WERI-Rb-1 (cell line): Measurements from ENCODE around the gene SHROOM3.

Experiments
- DNase-seq: peaks from one replicate; pipeline ENCODE4 v3.0.0-alpha.2; 2020
- H3K27ac ChIP-seq: fragments of 250-450 bp; sonication (Bioruptor Pico); 2 replicates; pipeline ENCODE4 v1.5.1; 2020; ENCODE audit warnings: mild to moderate bottlenecking, moderate library complexity
- H3K27me3 ChIP-seq: fragments of 250-450 bp; sonication (Bioruptor Pico); 2 replicates; pipeline ENCODE4 v1.5.1; 2021; ENCODE audit warnings: mild to moderate bottlenecking, low read depth, moderate library complexity; ENCODE audit not compliant: insufficient read depth, severe bottlenecking
- H3K36me3 ChIP-seq: fragments of 250-450 bp; sonication (Bioruptor Pico); 2 replicates; pipeline ENCODE4 v1.5.1; 2020; ENCODE audit warnings: mild to moderate bottlenecking, moderate library complexity
- H3K4me3 ChIP-seq: 2 replicates; pipeline ENCODE4 v1.5.1; 2011; ENCODE audit warnings: low read depth, mild to moderate bottlenecking, control low read depth, low read length
- H3K9me3 ChIP-seq: fragments of 250-450 bp; sonication (Bioruptor Pico); 2 replicates; pipeline ENCODE4 v1.5.1; 2021; ENCODE audit warnings: mild to moderate bottlenecking, moderate library complexity; ENCODE audit not compliant: severe bottlenecking
- TF ChIP-seq, protein P1 (sequence below): IDR thresholded peaks from 2 replicates; pipeline ENCODE4 v1.5.1; 2011; ENCODE audit warnings: low read depth, mild to moderate bottlenecking, control low read depth, inconsistent platforms, low read length

SHROOM3 gene

DNA sequence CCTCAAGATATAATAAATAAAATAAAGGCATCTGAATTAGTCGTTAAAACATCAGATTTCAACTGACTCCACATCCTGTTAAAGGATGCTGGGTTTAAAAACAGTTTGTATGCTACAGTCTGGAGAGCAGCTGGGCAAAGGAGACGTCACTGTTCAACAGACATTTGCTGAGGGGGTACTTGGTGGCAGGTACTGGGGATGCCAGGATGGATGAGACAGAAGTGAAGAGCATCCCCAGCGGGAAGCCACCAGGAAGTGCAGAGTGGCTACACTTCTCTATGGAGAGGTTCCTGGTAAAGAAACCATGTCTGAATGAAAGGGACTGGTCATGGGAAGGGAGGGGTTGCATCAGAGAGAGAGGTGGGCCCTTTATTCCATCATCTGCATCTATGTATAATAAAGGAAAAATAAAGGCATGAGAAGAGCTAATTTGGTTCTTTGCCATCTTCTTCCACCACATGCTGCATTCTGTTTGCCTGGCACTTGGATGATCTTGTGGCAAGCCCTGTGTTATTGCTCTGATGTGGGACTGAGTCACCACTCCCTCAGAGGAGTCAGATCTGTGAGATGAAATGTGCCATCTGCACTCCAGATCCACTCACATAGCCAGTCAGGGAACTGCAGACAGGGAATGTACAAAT is 318.0 kb downstream of the SHROOM3 start:
- no peaks in the 10 kb centered on the region for H3K9me3 ChIP-seq
- no peak overlapping the region for H3K27ac ChIP-seq
- no peaks in the 10 kb centered on the region for H3K27me3 ChIP-seq
- peaks cover 18% of the 10 kb centered on the region for H3K36me3 ChIP-seq
- TF ChIP-seq, protein P1, sequence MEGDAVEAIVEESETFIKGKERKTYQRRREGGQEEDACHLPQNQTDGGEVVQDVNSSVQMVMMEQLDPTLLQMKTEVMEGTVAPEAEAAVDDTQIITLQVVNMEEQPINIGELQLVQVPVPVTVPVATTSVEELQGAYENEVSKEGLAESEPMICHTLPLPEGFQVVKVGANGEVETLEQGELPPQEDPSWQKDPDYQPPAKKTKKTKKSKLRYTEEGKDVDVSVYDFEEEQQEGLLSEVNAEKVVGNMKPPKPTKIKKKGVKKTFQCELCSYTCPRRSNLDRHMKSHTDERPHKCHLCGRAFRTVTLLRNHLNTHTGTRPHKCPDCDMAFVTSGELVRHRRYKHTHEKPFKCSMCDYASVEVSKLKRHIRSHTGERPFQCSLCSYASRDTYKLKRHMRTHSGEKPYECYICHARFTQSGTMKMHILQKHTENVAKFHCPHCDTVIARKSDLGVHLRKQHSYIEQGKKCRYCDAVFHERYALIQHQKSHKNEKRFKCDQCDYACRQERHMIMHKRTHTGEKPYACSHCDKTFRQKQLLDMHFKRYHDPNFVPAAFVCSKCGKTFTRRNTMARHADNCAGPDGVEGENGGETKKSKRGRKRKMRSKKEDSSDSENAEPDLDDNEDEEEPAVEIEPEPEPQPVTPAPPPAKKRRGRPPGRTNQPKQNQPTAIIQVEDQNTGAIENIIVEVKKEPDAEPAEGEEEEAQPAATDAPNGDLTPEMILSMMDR = no peak
- DNase-seq = no peak
- no peak overlapping the region for H3K4me3 ChIP-seq

DNA sequence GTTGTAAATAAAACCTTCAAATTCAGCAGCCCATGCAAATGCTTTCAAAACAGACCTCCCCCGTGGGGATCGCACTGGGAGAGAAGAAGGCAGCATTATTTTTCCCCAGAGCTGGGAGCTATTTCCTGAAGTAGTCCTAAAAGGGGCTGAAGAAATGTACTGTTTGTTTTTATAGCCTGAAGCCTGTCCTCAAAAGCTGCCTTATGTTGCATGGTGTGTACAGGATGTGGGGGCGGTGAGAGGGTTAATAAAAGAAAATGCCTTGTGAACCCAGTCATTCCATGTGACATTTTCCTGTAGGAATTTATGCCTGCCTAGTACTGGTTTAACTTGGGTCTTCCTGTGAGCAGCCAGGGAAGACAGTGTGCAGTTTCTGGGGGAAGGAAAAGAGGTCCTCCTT is 318.8 kb downstream of the SHROOM3 start:
- Histone ChIP-seq H3K9me3 (no peaks in the 10 kb centered on the region), H3K27ac (no peak overlapping the region)
- TF ChIP-seq, protein P1 = no peak

DNA sequence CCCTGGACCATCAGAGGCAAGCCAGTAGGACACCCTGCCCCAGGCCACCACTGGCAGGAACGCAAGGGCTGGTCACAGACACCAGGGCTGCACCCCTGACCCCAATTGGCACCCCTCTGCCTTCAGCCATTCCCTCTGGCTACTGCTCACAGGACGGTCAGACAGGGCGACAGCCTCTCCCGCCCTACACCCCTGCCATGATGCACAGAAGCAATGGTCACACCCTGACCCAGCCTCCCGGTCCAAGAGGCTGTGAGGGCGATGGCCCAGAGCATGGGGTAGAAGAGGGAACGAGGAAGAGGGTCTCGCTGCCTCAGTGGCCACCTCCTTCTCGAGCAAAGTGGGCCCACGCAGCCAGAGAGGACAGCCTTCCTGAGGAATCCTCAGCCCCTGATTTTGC is 319.4 kb downstream of the SHROOM3 start:
- TF ChIP-seq, protein P1 = no peak
- H3K9me3 ChIP-seq = no peaks in the 10 kb centered on the region
- H3K27me3 ChIP-seq = no peaks in the 10 kb centered on the region
- H3K36me3 ChIP-seq = peaks cover 16% of the 10 kb centered on the region
- no peak overlapping the region for H3K4me3 ChIP-seq
- no peak overlapping the region for H3K27ac ChIP-seq
- DNase-seq = no peak

More for the DNA sequence above, 318.8 kb downstream of the SHROOM3 start:
- peaks cover 18% of the 10 kb centered on the region for H3K36me3 ChIP-seq
- no peak overlapping the region for H3K4me3 ChIP-seq
- DNase-seq = no peak
- no peaks in the 10 kb centered on the region for H3K27me3 ChIP-seq

DNA sequence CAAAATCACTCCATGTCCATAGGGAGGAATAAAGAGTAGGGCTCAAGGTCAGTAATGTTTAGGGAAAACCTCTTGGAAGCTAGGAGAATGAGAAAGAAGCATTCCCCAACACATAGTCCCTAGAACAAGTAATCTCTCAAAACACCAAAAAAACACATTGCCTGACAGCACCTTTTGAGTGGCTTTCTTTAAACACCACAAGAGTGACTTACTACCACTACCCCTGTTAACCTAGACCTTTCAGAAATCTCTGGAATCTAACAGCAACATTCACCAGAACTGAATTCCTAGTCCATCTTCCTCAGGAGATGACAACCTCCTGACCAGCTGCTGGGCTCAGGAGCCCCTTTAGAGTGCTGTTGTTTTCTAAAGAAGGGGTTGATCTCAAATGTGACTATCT is 320.7 kb downstream of the SHROOM3 start:
- H3K27ac ChIP-seq = no peak overlapping the region
- H3K36me3 ChIP-seq = peaks cover 16% of the 10 kb centered on the region
- DNase-seq = no peak

DNA sequence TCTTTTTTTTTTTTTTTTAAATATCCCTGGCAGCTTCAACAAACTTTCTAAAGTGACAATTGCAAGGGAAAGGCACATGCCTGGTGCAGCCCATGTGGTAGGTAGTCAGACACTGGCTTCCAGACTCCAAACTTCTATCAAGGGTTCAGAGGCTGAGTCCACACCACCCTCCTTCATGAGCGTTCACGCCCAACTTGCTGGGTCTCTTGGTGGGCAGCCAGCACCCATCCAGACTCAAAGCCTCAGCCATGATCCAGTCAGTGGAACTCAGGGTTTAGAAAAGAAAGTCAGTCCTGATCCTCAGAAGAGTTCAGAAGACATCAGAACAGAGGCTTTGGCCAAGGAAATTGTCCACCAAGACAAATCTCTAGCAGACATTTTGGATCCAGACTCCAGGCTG is 321.4 kb downstream of the SHROOM3 start:
- TF ChIP-seq, protein P1 = no peak
- Histone ChIP-seq H3K36me3 (peaks cover 16% of the 10 kb centered on the region), H3K27me3 (no peaks in the 10 kb centered on the region), H3K27ac (no peak overlapping the region), H3K9me3 (no peaks in the 10 kb centered on the region), H3K4me3 (no peak overlapping the region)
- no peak for DNase-seq

More for the DNA sequence above, 320.7 kb downstream of the SHROOM3 start:
- Histone ChIP-seq H3K4me3 (no peak overlapping the region), H3K27me3 (no peaks in the 10 kb centered on the region), H3K9me3 (no peaks in the 10 kb centered on the region)
- TF ChIP-seq, protein P1 = no peak

DNA sequence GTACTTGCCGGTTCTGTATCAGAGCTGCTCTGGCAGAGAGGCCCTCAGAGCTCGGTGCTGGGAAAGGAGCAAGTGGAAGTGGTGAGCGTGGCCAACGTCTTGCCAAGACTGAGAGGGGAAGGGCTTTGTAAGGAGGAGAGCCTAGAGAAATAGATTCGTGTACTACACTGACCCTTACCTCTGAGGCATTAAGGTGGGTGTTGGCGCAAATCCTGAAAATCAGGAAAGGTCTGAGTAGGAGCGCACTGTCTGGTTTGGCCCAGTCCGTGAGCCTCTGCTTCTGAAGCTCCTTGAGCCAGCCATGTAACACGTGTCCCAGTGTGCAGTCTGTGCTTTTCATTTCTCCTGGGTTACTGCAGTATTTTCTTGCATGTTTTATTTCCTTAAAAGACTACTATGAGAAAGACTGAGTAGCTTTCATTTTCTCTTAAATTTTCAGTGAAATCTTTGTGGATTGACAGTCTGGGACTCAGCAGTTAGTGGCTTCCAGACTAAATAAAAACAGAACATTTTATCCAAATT is 322.4 kb downstream of the SHROOM3 start:
- H3K4me3 ChIP-seq = no peak overlapping the region
- H3K9me3 ChIP-seq = no peaks in the 10 kb centered on the region
- peaks cover 16% of the 10 kb centered on the region for H3K36me3 ChIP-seq
- no peak for DNase-seq
- no peak overlapping the region for H3K27ac ChIP-seq
- no peaks in the 10 kb centered on the region for H3K27me3 ChIP-seq
- TF ChIP-seq, protein P1 = no peak
